Prostate gland (tissue), 2 donors: Measurements from ENCODE around the gene NPR3.

Source experiments
- POLR2A ChIP-seq: fragments of 450-650 bp; IDR thresholded peaks from one replicate; pipeline ENCODE4 v1.6.1; 2016; ENCODE audit warnings: antibody characterized with exemption, mild to moderate bottlenecking
- POLR2AphosphoS5 ChIP-seq: sonication (generic); formaldehyde crosslinking; IDR thresholded peaks from one replicate; pipeline ENCODE4 v1.6.1; 2017; ENCODE audit warnings: antibody characterized with exemption
- TF ChIP-seq, protein P1 (sequence below), 4 experiments: fragments of 200-600 bp in 2 of 4; fragments of 450-650 bp in 2 of 4; sonication (generic) in 2 of 4; IDR thresholded peaks; 1 replicate in 3 of 4; 2 replicates in 1 of 4; pipeline ENCODE4 v1.5.1; 2016 to 2019; ENCODE audit warnings: antibody characterized with exemption in 4 of 4, mild to moderate bottlenecking in 2 of 4, moderate library complexity in 2 of 4

DNA sequence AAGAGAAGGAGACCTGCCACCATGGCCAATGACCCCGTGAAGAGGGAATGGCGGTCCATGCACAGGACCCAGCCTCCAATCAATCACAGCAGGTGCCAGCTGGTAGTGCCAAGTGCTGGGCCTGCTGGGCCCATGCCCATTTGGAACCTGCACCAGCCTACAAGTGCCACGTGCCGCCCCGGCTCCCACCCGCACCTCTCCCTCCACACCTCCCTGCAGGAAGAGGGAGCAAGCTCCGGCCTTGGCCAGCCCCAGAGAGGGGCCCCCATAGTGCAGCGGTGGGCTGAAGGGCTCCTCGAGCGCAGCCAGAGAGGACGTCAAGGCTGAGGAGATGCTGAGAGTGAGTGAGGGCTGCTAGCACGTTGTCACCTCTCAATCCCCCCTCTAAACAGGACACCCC lies 37.8 kb upstream of the NPR3 start:
- TF ChIP-seq POLR2A (no peak), POLR2AphosphoS5 (no peak)
- TF ChIP-seq, protein P1, sequence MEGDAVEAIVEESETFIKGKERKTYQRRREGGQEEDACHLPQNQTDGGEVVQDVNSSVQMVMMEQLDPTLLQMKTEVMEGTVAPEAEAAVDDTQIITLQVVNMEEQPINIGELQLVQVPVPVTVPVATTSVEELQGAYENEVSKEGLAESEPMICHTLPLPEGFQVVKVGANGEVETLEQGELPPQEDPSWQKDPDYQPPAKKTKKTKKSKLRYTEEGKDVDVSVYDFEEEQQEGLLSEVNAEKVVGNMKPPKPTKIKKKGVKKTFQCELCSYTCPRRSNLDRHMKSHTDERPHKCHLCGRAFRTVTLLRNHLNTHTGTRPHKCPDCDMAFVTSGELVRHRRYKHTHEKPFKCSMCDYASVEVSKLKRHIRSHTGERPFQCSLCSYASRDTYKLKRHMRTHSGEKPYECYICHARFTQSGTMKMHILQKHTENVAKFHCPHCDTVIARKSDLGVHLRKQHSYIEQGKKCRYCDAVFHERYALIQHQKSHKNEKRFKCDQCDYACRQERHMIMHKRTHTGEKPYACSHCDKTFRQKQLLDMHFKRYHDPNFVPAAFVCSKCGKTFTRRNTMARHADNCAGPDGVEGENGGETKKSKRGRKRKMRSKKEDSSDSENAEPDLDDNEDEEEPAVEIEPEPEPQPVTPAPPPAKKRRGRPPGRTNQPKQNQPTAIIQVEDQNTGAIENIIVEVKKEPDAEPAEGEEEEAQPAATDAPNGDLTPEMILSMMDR (IDR thresholded peaks at IDR 0.05) = no peak
